ENCODE results near the gene OR5K1.

GRCh38 chr3:98513091-98513511 is 50.1 kb downstream of the OR5K1 start:
- TF ChIP-seq CTCF (IDR thresholded peaks at IDR 0.05) (no peak), POLR2AphosphoS5 (IDR thresholded peaks at IDR 0.05) (peak; percentile 60), EP300 (IDR thresholded peaks at IDR 0.05) (no peak), POLR2A (IDR thresholded peaks at IDR 0.05) (no peak)

All from gastroesophageal sphincter (tissue), 3 donors.